CD4-positive, alpha-beta T cell treated with Interleukin-1 beta for 1 hour (primary cell): Measurements from ENCODE around the gene MGRN1.
A peak's percentile ranks its signal among the peaks of the same experiment; 100 is the strongest.

Experiments used
- DNase-seq, 2 donors: peaks; one replicate each; pipeline ENCODE4 v3.0.0-alpha.2; 2020 to 2022

Gene MGRN1

GRCh38 chr16:4625560-4626159 is 1.0 kb downstream of the MGRN1 start:
- DNase-seq = no peak

- no peak for DNase-seq
These were observed 1.8 kb downstream of the MGRN1 start for GRCh38 chr16:4626396-4626795.

- no peak for DNase-seq
These were observed 3.7 kb downstream of the MGRN1 start for GRCh38 chr16:4628283-4628682.

- no peak for DNase-seq
These were observed 6.8 kb downstream of the MGRN1 start for GRCh38 chr16:4631444-4631843.

- no peak for DNase-seq
These were observed 9.4 kb downstream of the MGRN1 start for GRCh38 chr16:4633910-4634635.

- DNase-seq = no peak
These were observed 10.1 kb downstream of the MGRN1 start for GRCh38 chr16:4634768-4635167.

GRCh38 chr16:4636196-4636595 is 11.6 kb downstream of the MGRN1 start:
- no peak for DNase-seq

- no peak for DNase-seq
These were observed 13.0 kb downstream of the MGRN1 start for GRCh38 chr16:4637501-4638166.

- DNase-seq = no peak
These were observed 15.4 kb downstream of the MGRN1 start for GRCh38 chr16:4639899-4640509.

- DNase-seq = no peak
These were observed 16.1 kb downstream of the MGRN1 start for GRCh38 chr16:4640572-4641305.

- DNase-seq = no peak
These were observed 16.7 kb downstream of the MGRN1 start for GRCh38 chr16:4641306-4641687.

- no peak for DNase-seq
These were observed 17.3 kb downstream of the MGRN1 start for GRCh38 chr16:4641895-4642294.

GRCh38 chr16:4646773-4647643 is 22.4 kb downstream of the MGRN1 start:
- no peak for DNase-seq

- no peak for DNase-seq
These were observed 23.0 kb downstream of the MGRN1 start for GRCh38 chr16:4647644-4647980.

- no peak for DNase-seq
These were observed 24.3 kb downstream of the MGRN1 start for GRCh38 chr16:4648917-4649316.

GRCh38 chr16:4649744-4650442 is 25.3 kb downstream of the MGRN1 start:
- DNase-seq = no peak

- DNase-seq = peak; percentile 82
These were observed 25.9 kb downstream of the MGRN1 start for GRCh38 chr16:4650443-4651074.

- DNase-seq = no peak
These were observed 27.2 kb downstream of the MGRN1 start for GRCh38 chr16:4651827-4652226.

GRCh38 chr16:4652561-4652960 is 27.9 kb downstream of the MGRN1 start:
- no peak for DNase-seq

- no peak for DNase-seq
These were observed 29.7 kb downstream of the MGRN1 start for GRCh38 chr16:4654011-4654963.
